ENCODE measurements around the gene FNDC10. TPM values are rescaled to one million over a fixed set of nuclear protein-coding genes. Genes with fewer than 3 reads are reported as not detected.

The FNDC10 gene
- total and polyA plus RNA-seq, 3 experiments from 2014 or later: 1.1 to 3.1 (median 2.9) TPM

DNA sequence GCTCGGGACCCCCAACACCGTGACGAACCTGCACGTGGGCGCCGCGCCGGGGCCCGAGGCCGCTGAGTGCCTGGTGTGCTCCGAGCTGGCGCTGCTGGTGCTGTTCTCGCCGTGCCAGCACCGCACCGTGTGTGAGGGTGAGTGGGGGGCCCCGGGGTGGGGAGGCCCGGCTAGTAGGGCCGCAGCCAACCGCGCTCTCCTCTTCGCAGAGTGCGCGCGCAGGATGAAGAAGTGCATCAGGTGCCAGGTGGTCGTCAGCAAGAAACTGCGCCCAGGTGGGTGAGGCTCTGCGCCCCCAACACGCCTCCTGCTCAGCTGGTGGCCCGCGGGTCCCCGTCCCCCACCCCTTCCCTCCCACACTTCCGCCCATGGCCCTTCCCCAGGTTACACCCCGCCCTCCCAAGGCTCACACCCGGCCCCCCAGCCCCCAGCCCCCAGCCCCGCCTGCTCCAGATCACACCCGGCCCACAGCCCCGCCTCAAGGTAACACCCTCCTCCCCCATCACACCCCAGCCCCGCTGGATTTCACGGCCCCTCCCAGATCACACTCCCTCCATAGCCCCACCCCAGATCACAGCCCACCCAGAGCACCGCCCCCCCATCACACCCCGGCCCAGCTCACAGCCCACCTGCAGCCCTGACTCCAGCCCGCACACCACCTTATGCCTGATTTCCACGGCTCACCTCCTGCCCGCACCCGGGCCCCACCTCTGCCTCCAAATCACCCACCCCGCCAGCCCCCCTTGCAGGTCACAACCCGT is 29.7 kb upstream of the FNDC10 start:
- Histone ChIP-seq H3K4me3 (ENCODE audit: low read length) (peak overlapping the region; percentile 39), H3K27ac (ENCODE audit: low read depth, low read length) (peak overlapping the region; percentile 65), H3K4me1 (ENCODE audit: insufficient read depth, low read length) (peaks cover 5% of the 10 kb centered on the region), H3K36me3 (ENCODE audit: insufficient read depth, low read length) (no peaks in the 10 kb centered on the region), H3K27me3 (ENCODE audit: insufficient read depth, low read length, poor library complexity, severe bottlenecking) (no peaks in the 10 kb centered on the region), H3K9me3 (ENCODE audit: low read length) (no peaks in the 10 kb centered on the region)
- peaks cover 7 to 21% (median 8%) of the 10 kb centered on the region in 3 donors for H3K4me1 Mint-ChIP-seq
- peak; percentile 82 to 95 (median 90) for DNase-seq
- peak overlapping the region; percentile 73 to 96 (median 86) for H3K4me3 Mint-ChIP-seq
- ChIA-PET CTCF (interaction anchor here (1.2 to 3.9 kb wide), 7 partner anchors 9 to 151 kb away, joined by 3 to 29 read pairs (median 8); partner anchors contain the start of gene MIB2), POLR2A (interaction anchor here (0.6 to 3.7 kb wide), 10 partner anchors 8 to 254 kb away, joined by 3 to 101 read pairs (median 4); partner anchors contain the start of genes AURKAIP1 and MIB2)
- peaks cover 0 to 2% (median 0%) of the 10 kb centered on the region in 3 donors for H3K36me3 Mint-ChIP-seq
- H3K9me3 Mint-ChIP-seq: peaks cover 0 to 2% (median 0%) of the 10 kb centered on the region in 5 donors
- peak overlapping the region; percentile 91 to 99 (median 96) for H3K27ac Mint-ChIP-seq
- peaks cover 0 to 2% of the 10 kb centered on the region in 2 donors for H3K27me3 Mint-ChIP-seq

DNA sequence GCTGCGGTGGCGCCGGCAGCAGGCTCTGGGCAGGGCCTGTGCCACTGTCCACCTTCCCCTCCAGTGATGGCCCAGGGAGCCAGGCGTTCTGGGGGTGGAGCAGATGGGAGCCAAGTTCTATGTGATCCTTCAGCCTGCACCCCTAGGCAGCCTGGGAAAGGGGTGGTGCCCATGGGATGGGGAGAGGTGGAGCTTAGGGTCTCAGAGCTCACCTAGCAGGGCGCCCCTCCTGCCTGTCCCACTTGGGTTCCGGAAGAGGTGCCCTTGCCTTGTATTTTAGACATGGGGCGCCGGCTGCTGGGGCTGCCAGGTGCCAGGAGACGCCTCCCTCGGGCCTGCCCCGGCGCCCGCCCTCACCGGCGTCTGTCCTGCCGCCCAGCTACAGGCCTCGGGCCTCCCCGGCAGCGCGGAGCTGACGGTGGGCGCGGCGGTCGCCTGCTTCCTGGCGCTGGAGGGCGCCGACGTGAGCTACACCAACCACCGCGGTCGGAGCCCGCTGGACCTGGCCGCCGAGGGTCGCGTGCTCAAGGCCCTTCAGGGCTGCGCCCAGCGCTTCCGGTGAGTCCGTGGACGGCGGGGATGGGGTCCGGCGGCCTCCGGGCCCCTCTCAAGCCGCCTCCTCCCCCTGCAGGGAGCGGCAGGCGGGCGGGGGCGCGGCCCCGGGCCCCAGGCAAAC is 29.0 kb upstream of the FNDC10 start:
- Mint-ChIP-seq H3K27me3 (peaks cover 0 to 2% of the 10 kb centered on the region in 2 donors), H3K4me3 (peak overlapping the region in 6 of 7 donors; percentile 26 to 84 (median 48)), H3K4me1 (peaks cover 7 to 25% (median 8%) of the 10 kb centered on the region in 3 donors), H3K27ac (peak overlapping the region in 5 of 8 donors; percentile 32 to 91 (median 61)), H3K9me3 (peaks cover 0 to 2% (median 0%) of the 10 kb centered on the region in 5 donors), H3K36me3 (peaks cover 0 to 2% (median 0%) of the 10 kb centered on the region in 3 donors)
- no peaks in the 10 kb centered on the region for H3K27me3 ChIP-seq (ENCODE audit: insufficient read depth, low read length, poor library complexity, severe bottlenecking)
- peak overlapping the region; percentile 65 for H3K27ac ChIP-seq (ENCODE audit: low read depth, low read length)
- POLR2A ChIA-PET: interaction anchor here (0.6 to 3.7 kb wide), 9 partner anchors 8 to 724 kb away, joined by 3 to 101 read pairs (median 4); partner anchors contain the start of gene MIB2
- CTCF ChIA-PET: interaction anchor here (1.2 to 3.9 kb wide), 5 partner anchors 8 to 151 kb away, joined by 3 to 29 read pairs (median 6); partner anchors contain the start of gene MIB2
- H3K4me3 ChIP-seq (ENCODE audit: low read length): peak overlapping the region; percentile 39
- no peaks in the 10 kb centered on the region for H3K9me3 ChIP-seq (ENCODE audit: low read length)
- H3K4me1 ChIP-seq (ENCODE audit: insufficient read depth, low read length): peaks cover 5% of the 10 kb centered on the region
- DNase-seq: peak; percentile 37 to 71 (median 41)
- H3K36me3 ChIP-seq (ENCODE audit: insufficient read depth, low read length): no peaks in the 10 kb centered on the region

DNA sequence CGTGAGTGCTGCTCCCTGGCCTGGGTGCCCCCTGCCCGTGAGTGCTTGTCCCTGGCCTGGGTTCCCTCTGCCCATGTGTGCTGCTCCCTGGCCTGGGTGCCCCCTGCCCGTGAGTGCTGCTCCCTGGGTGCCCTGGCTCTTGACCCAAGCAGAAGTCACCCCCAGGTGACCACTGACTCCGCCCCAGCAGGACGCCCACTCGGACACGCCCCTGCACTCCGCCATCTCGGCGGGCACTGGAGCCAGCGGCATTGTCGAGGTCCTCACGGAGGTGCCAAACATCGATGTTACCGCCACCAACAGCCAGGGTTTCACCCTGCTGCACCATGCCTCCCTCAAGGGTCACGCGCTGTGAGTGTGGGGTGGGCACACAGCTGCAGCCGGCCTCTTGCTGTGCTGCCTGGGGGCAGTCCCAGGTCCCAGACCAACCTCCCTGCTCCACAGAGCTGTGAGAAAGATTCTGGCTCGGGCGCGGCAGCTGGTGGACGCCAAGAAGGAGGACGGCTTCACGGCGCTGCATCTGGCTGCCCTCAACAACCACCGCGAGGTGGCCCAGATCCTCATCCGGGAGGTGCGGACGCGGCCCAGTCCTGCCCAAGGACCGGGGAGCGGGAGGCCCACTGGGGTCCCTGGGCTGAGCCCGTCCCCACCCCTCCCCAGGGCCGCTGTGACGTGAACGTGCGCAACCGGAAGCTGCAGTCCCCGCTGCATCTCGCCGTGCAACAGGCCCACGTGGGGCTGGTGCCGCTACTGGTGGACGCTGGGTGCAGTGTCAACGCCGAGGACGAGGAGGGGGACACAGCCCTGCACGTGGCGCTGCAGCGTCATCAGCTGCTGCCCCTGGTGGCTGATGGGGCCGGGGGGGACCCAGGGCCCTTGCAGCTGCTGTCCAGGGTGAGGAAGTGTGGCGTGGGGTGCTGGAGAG is 28.2 kb upstream of the FNDC10 start:
- Histone ChIP-seq H3K4me3 (ENCODE audit: low read length) (no peak overlapping the region), H3K9me3 (ENCODE audit: low read length) (no peaks in the 10 kb centered on the region), H3K27me3 (ENCODE audit: insufficient read depth, low read length, poor library complexity, severe bottlenecking) (no peaks in the 10 kb centered on the region), H3K27ac (ENCODE audit: low read depth, low read length) (peak overlapping the region; percentile 65), H3K4me1 (ENCODE audit: insufficient read depth, low read length) (peaks cover 5% of the 10 kb centered on the region), H3K36me3 (ENCODE audit: insufficient read depth, low read length) (no peaks in the 10 kb centered on the region)
- ChIA-PET POLR2A (interaction anchor here (0.5 to 3.7 kb wide), 6 partner anchors 9 to 723 kb away, joined by 3 to 101 read pairs (median 6); partner anchors contain the start of gene MIB2), CTCF (interaction anchor here (1.2 to 3.9 kb wide), 5 partner anchors 7 to 152 kb away, joined by 3 to 29 read pairs (median 6); partner anchors contain the start of gene MIB2)
- Mint-ChIP-seq H3K36me3 (peaks cover 0 to 2% (median 0%) of the 10 kb centered on the region in 3 donors), H3K27ac (peak overlapping the region in 6 of 8 donors; percentile 8 to 91 (median 43)), H3K4me1 (peaks cover 7 to 25% (median 8%) of the 10 kb centered on the region in 3 donors), H3K9me3 (peaks cover 0 to 2% (median 0%) of the 10 kb centered on the region in 5 donors), H3K4me3 (peak overlapping the region in 6 of 7 donors; percentile 26 to 77 (median 42)), H3K27me3 (peaks cover 0 to 2% of the 10 kb centered on the region in 2 donors)
- peak in 1 of 5 donors; percentile 57 for DNase-seq

DNA sequence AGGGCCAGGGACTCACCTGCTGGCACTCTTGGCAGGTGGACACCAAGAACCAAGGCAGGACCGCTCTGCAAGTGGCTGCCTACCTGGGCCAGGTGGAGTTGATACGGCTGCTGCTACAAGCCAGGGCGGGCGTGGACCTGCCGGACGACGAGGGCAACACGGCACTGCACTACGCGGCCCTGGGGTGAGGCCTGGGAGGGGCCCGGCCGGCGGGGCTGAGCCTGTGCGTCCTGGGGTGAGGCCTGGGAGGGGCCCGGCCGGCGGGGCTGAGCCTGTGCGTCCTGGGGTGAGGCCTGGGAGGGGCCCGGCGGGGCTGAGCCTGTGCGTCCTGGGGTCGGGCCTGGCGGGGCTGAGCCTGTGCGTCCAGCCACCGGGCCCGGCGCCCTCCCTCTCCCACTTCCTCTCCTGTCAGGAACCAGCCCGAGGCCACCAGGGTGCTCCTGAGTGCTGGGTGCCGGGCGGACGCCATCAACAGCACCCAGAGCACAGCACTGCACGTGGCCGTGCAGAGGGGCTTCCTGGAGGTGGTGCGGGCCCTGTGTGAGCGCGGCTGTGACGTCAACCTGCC is 27.4 kb upstream of the FNDC10 start:
- H3K4me3 Mint-ChIP-seq: peak overlapping the region in 3 of 7 donors; percentile 19 to 68 (median 37)
- no peak overlapping the region for H3K27ac Mint-ChIP-seq
- POLR2A ChIA-PET: interaction anchor here (0.6 to 2.3 kb wide), 2 partner anchors 12 to 579 kb away, joined by 6 to 21 read pairs; partner anchors contain the start of gene MIB2
- CTCF ChIA-PET: no interaction called here
- H3K4me1 ChIP-seq (ENCODE audit: insufficient read depth, low read length): peaks cover 5% of the 10 kb centered on the region
- H3K27ac ChIP-seq (ENCODE audit: low read depth, low read length): no peak overlapping the region
- peaks cover 0 to 2% (median 0%) of the 10 kb centered on the region in 5 donors for H3K9me3 Mint-ChIP-seq
- no peaks in the 10 kb centered on the region for H3K9me3 ChIP-seq (ENCODE audit: low read length)
- no peaks in the 10 kb centered on the region for H3K36me3 ChIP-seq (ENCODE audit: insufficient read depth, low read length)
- H3K27me3 ChIP-seq (ENCODE audit: insufficient read depth, low read length, poor library complexity, severe bottlenecking): no peaks in the 10 kb centered on the region
- H3K36me3 Mint-ChIP-seq: peaks cover 0 to 2% (median 0%) of the 10 kb centered on the region in 3 donors
- H3K4me3 ChIP-seq (ENCODE audit: low read length): no peak overlapping the region
- H3K4me1 Mint-ChIP-seq: peaks cover 8 to 28% (median 8%) of the 10 kb centered on the region in 3 donors
- peaks cover 0 to 4% of the 10 kb centered on the region in 2 donors for H3K27me3 Mint-ChIP-seq
- DNase-seq: peak in 1 of 5 donors; percentile 56

DNA sequence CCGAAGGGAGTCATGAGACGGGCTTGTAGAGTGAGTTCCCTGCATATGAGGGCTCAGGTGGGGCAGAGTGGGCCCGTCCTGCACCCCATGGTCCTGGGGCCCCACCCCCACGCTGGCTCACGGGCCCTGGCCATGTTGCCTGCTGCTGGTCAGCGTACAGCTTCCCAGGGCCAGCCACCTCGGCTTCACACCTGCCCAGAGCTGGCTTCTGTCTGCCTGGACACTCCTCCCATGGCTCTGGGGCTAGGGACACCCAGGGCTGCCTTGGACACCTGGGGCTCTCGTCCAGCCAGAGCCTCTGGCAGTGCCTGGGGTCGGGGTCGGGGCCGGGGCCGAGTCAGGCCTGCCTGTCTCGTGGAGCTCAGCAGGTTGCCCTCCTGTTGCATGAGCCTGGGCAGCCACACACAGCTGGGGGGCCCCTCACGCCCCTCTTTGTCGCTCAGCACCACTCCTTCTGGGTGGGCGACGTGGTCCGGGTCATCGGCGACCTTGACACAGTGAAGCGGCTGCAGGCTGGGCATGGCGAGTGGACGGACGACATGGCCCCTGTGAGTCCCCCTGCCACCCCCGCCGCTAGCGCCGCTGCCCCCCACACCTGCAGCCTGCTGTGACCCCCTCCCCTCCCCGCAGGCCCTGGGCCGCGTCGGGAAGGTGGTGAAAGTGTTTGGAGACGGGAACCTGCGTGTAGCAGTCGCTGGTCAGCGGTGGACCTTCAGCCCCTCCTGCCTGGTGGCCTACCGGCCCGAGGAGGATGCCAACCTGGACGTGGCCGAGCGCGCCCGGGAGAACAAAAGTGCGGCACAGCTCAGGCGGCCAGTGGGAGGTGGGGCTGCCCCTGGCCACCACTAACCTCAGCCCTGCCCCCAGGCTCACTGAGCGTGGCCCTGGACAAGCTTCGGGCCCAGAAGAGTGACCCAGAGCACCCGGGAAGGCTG is 26.5 kb upstream of the FNDC10 start:
- Histone ChIP-seq H3K4me1 (ENCODE audit: insufficient read depth, low read length) (no peaks in the 10 kb centered on the region), H3K9me3 (ENCODE audit: low read length) (no peaks in the 10 kb centered on the region), H3K4me3 (ENCODE audit: low read length) (no peak overlapping the region), H3K36me3 (ENCODE audit: insufficient read depth, low read length) (no peaks in the 10 kb centered on the region), H3K27ac (ENCODE audit: low read depth, low read length) (no peak overlapping the region), H3K27me3 (ENCODE audit: insufficient read depth, low read length, poor library complexity, severe bottlenecking) (no peaks in the 10 kb centered on the region)
- Mint-ChIP-seq H3K4me1 (peaks cover 8 to 26% (median 10%) of the 10 kb centered on the region in 3 donors), H3K9me3 (peaks cover 0 to 2% (median 0%) of the 10 kb centered on the region in 5 donors), H3K4me3 (peak overlapping the region in 1 of 7 donors; percentile 68), H3K27ac (peak overlapping the region in 2 of 8 donors; percentile 87 to 93), H3K27me3 (peaks cover 0 to 4% of the 10 kb centered on the region in 2 donors), H3K36me3 (peaks cover 0 to 2% (median 0%) of the 10 kb centered on the region in 3 donors)
- peak in 1 of 5 donors; percentile 55 for DNase-seq
- ChIA-PET CTCF (interaction anchor here (0.6 kb wide), 1 partner anchor 124 kb away, joined by 3 read pairs; no protein-coding TSS in a partner anchor), POLR2A (interaction anchor here (0.6 to 2.3 kb wide), 3 partner anchors 11 to 580 kb away, joined by 6 to 21 read pairs (median 7); partner anchors contain the start of gene MIB2)

DNA sequence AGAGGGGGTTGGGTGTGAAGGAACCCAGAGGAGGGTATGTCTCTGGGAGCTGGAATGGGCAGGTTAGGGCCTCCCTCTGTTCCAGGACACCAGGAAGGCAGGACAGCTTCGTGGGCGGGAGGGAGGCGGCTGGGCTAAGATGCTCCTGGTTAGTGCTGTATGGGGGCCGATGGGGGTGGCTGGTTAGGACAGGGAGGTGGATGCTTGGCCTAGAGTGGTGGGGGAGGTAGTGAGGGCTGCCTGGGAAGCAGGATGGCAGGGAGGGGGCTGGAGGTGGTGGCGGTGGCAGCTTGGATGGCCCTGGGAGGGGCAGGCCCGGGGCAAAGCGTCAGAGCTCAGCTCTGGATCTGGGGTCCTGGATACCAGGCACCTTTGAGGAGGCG is 25.9 kb upstream of the FNDC10 start:
- Mint-ChIP-seq H3K36me3 (peaks cover 0 to 2% (median 0%) of the 10 kb centered on the region in 3 donors), H3K4me1 (peaks cover 8 to 25% (median 10%) of the 10 kb centered on the region in 3 donors), H3K9me3 (peaks cover 0 to 2% (median 0%) of the 10 kb centered on the region in 5 donors), H3K27ac (peak overlapping the region in 3 of 8 donors; percentile 38 to 93 (median 85)), H3K4me3 (no peak overlapping the region), H3K27me3 (peaks cover 0 to 4% of the 10 kb centered on the region in 2 donors)
- Histone ChIP-seq H3K4me3 (ENCODE audit: low read length) (no peak overlapping the region), H3K27me3 (ENCODE audit: insufficient read depth, low read length, poor library complexity, severe bottlenecking) (no peaks in the 10 kb centered on the region), H3K36me3 (ENCODE audit: insufficient read depth, low read length) (no peaks in the 10 kb centered on the region), H3K4me1 (ENCODE audit: insufficient read depth, low read length) (no peaks in the 10 kb centered on the region), H3K9me3 (ENCODE audit: low read length) (no peaks in the 10 kb centered on the region), H3K27ac (ENCODE audit: low read depth, low read length) (no peak overlapping the region)
- DNase-seq: peak in 1 of 5 donors; percentile 47
- ChIA-PET CTCF (interaction anchor here (0.6 kb wide), 1 partner anchor 123 kb away, joined by 3 read pairs; no protein-coding TSS in a partner anchor), POLR2A (interaction anchor here (0.6 to 2.3 kb wide), 2 partner anchors 11 to 151 kb away, joined by 7 to 21 read pairs; partner anchors contain the start of gene MIB2)

Data from CD8-positive, alpha-beta memory T cell (primary cell).